Ramos (cell line): ENCODE data around the gene DNAJA3.

Experiments used
- in situ Hi-C: fragments of 300-500 bp; cut with MboI; formaldehyde crosslinking; loops from one replicate; pipeline ENCODE4 v1.14.3; 2022; ENCODE audit warnings: low sequenced_read_pairs; ENCODE audit not compliant: unreplicated experiment

Gene DNAJA3

GRCh38 chr16:4425378-4426020 lies at the start of gene DNAJA3:
DNAJA3 (plus strand) TSS chr16:4425868; CDS start chr16:4425882, 14 bp downstream.
- in situ Hi-C loops = no loop called here

- in situ Hi-C loops = no loop called here
Observed at GRCh38 chr16:4376126-4376892, 49.4 kb upstream of the DNAJA3 start.

GRCh38 chr16:4376893-4377572 lies 48.6 kb upstream of the DNAJA3 start:
- in situ Hi-C loops = no loop called here

- in situ Hi-C loops = no loop called here
Observed at GRCh38 chr16:4377573-4378154, 48.0 kb upstream of the DNAJA3 start.

- in situ Hi-C loops = no loop called here
Observed at GRCh38 chr16:4378161-4378666, 47.5 kb upstream of the DNAJA3 start.

- in situ Hi-C loops = no loop called here
Observed at GRCh38 chr16:4378999-4379690, 46.5 kb upstream of the DNAJA3 start.

GRCh38 chr16:4380119-4381063 lies 45.3 kb upstream of the DNAJA3 start:
- in situ Hi-C loops = no loop called here

- in situ Hi-C loops = no loop called here
Observed at GRCh38 chr16:4381072-4381934, 44.4 kb upstream of the DNAJA3 start.

GRCh38 chr16:4381935-4382794 lies 43.5 kb upstream of the DNAJA3 start:
- in situ Hi-C loops = no loop called here

- in situ Hi-C loops = no loop called here
Observed at GRCh38 chr16:4382795-4383357, 42.8 kb upstream of the DNAJA3 start.

GRCh38 chr16:4383591-4384444 lies 41.9 kb upstream of the DNAJA3 start:
- in situ Hi-C loops = no loop called here

- in situ Hi-C loops = no loop called here
Observed at GRCh38 chr16:4384509-4384942, 41.1 kb upstream of the DNAJA3 start.

- in situ Hi-C loops = no loop called here
Observed at GRCh38 chr16:4385066-4385788, 40.4 kb upstream of the DNAJA3 start.

- in situ Hi-C loops = no loop called here
Observed at GRCh38 chr16:4385789-4386450, 39.7 kb upstream of the DNAJA3 start.

- in situ Hi-C loops = no loop called here
Observed at GRCh38 chr16:4386451-4386805, 39.2 kb upstream of the DNAJA3 start.
